Activated CD4-positive, alpha-beta T cell treated with anti-CD3 and anti-CD28 coated beads, Interleukin-2, amount 50 U/mL, for 24 hours (primary cell): ENCODE measurements around the gene QPCTL.
"Not testable (repeated sequence)": the region's sequence is repeated elsewhere in the genome, so short reads cannot be mapped to it uniquely, and the experiment has no call there.

Experiments used
- DNase-seq, 2 donors: peaks; one replicate each; pipeline ENCODE4 v3.0.0-alpha.2; 2020; ENCODE audit warnings: low read depth in 1 of 2, low spot score in 1 of 2

The QPCTL gene

DNA sequence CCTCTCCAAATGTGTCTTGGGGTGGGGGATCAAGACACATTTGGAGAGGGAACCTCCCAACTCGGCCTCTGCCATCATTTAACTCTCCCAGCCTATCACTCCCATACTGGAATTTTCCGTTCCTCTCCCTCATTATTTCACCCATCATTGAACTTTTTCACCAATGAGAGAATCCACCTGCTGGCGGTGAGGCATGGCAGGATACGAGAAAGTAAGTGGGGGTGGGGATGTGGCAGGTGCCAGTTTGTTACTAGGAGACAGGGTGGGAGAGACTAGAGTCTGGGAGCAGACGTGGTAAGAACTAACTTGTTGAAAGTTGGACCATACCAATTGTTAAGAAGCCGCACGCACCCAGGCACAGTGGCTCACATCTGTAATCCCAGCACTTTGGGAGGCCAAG, 17.5 kb upstream of the QPCTL start:
- DNase-seq = no peak

DNA sequence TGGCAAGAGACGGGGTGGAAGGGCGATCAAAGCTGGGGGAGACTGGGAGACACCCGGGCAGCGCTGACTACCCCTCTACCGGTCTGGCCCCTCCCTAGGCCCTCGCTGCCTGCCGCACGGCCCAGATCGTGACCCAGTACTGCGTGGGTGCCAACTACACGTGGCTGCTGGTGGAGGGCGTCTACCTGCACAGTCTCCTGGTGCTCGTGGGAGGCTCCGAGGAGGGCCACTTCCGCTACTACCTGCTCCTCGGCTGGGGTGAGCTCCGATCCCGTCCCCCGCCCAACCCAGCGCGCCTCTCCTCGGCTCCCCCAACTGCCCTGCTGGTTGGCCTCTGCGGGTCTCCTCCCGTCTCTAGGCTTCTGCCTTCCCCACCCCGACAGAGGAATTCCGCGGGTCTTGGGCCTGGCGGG, 15.6 kb upstream of the QPCTL start:
- DNase-seq = no peak

DNA sequence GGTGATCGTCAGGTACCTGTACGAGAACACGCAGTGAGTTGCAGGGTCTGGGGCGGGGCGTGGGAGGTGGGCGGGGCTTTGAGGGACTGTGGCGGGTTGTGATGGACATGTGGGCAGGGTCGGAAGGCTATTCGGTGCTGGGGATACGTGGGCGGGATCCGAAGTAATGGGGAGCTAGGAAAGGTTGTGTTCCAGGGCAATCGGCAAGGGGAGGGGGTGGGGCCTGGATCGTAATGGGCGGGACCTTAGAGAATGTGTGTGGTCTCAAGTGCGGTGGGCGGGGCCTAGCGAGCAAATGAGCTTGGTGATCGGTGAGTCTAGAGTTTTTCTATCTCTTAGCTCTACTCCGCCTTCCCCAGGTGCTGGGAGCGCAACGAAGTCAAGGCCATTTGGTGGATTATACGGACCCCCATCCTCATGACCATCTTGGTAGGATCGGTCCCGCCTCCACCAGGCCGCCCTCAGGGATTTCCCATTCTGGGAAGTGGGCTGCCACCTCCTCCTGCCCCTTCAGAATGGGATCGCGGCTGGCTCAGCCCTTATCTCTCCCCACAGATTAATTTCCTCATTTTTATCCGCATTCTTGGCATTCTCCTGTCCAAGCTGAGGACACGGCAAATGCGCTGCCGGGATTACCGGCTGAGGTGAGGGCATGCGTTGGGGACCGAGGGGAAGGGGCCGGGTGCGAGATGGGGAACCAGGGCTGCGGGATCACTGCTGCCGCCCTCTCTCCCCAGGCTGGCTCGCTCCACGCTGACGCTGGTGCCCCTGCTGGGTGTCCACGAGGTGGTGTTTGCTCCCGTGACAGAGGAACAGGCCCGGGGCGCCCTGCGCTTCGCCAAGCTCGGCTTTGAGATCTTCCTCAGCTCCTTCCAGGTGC, 14.9 kb upstream of the QPCTL start:
- peak; percentile 56 to 73 for DNase-seq

DNA sequence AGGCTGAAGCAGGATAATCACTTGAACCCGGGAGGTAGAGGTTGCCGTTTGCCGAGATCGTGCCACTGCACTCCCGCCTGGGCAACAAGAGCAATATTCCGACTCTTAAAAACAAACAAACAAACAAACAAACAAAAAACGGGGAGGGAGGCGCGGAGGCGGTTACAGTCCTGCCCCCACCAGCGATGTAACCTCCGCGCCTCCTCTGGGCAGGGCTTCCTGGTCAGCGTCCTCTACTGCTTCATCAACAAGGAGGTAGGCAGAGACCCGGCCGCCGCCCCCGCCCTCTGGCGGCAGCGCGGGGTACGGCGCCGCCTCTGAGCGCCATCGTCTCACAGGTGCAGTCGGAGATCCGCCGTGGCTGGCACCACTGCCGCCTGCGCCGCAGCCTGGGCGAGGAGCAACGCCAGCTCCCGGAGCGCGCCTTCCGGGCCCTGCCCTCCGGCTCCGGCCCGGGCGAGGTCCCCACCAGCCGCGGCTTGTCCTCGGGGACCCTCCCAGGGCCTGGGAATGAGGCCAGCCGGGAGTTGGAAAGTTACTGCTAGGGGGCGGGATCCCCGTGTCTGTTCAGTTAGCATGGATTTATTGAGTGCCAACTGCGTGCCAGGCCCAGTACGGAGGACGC, 11.0 kb upstream of the QPCTL start:
- peak; percentile 75 to 77 for DNase-seq

DNA sequence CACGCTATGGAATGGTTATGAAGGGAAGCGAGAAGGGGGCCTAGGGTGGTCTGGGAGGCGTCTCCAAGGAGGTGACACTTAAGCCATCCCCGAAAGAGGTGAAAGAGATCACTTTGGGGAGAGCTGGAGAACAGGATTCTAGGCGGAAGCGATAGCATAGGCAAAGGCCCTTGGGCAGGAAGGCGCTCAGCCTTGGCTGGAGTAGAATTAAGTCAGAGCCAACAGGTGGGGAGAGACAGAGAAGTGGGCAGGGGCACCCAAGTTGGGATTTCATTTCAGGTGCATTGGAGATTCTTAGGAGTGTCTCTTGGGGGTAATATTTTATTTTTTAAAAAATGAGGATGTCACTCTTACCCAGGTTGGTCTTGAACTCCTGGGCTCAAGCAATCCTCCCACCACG, 10.3 kb upstream of the QPCTL start:
- no peak for DNase-seq

DNA sequence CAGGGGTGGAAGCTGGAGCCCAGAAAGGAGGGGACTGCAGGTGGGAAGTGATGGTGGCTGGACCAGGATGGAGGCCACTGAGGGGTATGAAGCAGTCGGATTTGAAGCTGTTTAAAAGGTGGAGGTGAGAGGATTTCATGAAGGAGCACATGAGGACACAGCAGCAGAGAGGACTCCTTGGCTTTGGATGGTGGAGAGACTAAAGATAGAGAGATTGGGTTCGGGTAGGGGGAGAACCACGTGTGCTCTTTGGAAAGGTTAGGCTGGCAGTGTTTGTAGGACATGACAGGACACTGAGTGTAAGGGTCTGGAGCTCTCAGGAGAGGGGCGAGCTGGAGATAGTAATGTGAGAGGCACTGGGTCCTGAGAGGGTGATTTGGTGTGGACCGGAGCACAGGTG, 9.6 kb upstream of the QPCTL start:
- DNase-seq = no peak

DNA sequence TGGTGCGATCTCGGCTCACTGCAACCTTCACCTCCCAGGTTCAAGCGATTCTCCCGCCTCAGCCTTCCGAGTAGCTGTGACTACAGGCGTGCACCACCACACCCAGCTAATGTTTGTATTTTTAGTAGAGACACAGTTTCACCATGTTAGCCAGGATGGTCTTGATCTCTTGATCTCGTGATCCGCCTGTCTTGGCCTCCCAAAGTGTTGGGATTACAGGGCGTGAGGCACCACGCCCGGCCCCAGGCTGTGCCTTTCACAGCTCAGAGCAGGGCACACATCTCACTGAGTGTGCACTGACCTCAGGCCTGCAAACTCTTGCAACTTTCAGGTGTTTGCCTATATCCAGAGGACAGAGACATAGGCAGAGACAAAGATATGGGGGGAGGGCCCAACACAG, 7.4 kb upstream of the QPCTL start:
- DNase-seq = not testable (repeated sequence)

DNA sequence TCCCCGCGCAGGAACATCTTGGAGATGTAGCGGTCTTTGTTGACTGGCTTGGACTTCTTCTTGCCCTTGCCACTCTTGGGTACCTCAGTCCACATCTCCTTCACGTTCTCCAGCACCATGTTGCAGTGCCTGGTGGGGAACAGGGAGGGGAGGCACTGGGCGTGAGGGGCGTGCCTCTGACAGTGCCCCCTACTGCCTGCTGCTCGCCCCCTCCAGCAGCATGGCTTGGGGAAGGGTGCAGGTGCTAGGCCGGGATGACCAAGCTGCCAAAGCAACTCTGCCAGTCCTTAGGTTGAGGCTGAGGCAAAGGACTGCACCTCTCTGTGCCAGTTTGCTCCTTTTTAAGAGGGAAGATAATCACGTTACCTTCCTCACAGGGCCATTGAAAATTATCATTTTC, 4.9 kb upstream of the QPCTL start:
- no peak for DNase-seq

DNA sequence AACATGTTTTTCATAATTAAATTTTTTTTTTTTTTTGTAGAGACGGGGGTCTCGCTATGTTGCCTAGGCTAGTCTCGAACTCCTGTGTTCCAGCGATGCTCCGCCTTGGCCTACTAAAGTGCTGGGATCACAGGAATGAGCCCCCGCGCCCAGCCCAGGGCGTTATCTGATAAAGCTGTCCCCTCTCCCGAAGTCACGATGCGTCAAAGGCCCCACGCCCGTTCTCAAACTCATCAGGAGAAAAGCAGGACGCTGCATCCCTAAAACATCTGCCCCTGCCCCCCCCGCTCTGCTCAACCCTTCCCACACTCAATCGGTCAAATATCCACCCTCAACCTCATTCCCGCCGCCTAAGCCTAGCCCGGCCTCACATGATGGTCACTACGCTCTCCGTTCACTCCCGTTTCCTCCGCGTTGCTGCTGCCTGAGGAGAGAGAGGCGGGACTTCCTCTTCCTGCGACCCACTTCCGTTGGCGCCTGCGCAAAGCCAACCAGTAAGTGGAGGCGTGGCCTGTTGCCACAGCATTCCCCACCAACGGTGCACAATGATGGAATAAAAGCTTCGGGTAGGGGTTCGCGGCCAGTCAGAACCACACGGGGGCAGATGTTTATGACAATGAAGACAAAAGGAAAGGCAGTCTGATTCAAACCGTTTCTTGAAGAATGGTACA, 815 bp upstream of the QPCTL start, which contains the start of gene SNRPD2:
Gene SNRPD2 (minus strand): TSS at position 438 of the 671 bp plus-strand sequence. CDS start 65 bp downstream, at position 373.
- peak in 1 of 2 donors; percentile 93 for DNase-seq

DNA sequence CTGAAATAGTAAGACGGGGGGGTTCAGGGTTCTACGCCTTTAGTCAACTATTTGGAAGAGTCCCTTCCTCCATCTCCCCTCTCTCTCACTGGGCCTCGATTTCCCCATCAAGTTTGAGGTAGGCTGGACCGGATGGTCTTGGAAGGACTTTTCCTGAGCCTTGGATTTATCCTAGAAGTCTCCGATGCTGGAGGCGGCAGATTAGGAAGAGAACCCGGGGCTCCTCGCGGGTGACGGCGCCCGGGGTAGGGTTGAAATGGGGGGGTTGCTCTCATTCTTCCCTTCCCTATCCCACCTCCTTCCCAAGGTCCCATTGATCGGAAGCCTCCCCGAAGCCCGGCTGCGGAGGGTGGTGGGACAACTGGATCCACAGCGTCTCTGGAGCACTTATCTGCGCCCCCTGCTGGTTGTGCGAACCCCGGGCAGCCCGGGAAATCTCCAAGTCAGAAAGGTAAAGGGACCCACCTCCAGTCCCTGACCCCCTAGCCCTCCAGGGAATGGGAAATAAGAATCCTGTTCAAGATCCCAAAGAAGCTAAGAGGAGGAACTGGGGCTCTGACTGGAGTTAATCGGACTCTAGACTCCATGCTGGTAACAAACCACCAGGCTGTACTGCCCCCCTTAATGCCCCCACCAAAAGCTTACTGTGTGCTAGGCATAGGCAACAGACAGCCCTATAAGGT, 781 bp downstream of the QPCTL start:
- DNase-seq = peak; percentile 66 to 68

DNA sequence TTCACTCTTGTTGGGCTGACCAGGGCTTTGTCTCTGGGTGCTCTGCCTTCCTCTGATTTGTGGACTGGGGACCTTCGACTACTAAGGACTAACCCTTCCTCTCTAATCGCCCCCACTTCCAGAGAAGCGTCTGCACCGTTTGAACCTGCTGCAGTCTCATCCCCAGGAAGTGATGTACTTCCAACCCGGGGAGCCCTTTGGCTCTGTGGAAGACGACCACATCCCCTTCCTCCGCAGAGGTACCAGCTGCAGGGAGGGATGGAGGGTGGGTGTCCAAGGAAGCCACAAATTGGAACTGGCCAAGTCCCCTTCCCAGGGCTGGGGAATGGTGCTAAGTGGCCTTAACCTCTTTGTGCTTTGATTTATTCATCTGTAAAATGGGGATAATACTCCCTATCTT, 9.2 kb downstream of the QPCTL start:
- no peak for DNase-seq

DNA sequence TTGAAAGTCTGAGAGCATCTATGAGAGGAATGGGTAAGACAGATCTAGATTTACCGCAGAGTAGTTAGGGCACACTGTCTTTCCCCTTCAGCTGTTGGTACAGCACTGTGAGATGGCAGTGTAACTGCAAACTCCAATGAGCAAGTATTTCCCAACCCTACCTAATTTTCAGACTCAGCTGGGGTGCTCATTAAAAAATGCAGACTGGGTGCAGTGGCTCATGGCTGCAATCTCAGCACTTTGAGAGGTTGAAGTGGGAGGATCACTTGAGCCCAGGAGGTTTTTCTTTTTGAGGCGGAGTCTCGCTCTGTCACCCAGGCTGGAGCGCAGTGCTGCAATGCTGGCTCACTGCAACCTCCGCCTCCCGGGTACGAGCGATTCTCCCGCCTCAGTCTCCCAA, 12.6 kb downstream of the QPCTL start:
- no peak for DNase-seq

DNA sequence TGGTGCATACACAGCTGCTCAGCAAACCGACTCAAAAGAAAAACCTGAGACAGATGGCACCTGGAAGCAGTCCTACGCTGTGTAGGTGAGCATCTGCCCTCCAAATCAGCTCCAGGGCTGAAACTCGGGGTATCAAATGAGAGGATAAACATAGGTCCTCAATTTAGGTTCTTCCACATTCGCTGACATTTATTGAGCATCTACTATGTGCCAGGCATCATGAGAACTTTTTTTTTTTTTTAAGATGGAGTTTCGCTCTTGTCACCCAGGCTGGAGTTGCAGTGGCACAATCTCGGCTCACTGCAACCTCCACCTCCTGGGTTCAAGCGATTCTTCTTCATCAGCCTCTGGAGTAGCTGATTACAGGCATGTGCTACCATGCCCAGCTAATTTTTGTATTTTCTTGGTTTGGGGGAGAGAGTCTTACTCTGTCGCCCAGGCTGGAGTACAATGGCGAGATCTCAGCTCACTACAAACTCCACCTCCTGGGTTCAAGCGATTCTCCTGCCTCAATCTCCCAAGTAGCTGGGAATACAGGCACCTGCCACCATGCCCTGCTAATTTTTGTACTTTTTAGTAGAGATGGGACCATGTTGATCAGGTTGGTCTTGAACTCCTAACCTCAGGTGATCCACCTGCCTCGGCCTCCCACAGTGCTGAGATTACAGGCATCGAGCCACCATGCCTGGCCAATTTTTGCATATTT, 13.4 kb downstream of the QPCTL start:
- no peak for DNase-seq

DNA sequence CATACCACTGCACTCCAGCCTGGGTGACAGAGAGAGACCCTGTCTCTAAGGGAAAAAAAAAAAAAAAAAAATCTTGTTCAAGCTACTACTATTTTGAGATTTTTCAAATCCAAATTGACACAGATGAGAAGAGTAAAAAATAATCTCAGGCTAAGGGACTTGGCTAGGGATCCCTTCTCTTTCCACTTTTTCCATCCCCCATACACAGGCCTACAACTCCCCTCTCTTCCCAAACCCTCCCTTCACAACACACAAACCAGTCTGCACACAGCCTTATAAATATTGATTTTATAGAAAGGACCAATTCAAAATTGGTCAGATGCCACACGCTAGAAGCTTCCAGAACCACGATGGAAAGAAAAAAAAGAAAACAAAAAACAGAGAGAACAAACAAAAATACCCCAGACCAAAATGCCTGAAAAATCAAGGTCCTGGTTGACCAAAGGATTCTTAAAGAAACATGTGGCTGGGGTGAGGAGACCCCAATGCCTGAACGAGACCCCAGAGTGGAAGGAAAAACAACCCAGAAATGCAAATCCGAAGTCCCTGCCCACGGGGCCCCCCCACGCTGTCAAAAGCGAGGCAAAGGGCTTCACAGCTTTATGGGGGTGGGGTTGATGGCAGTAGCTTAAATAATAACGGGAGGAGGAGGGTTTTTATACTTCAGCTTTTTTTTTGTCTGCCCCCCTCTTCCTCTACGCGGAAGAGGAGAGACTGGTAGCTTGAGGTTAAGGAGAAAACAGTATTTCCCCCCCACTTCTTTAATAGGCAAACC, 18.1 kb downstream of the QPCTL start:
- no peak for DNase-seq

DNA sequence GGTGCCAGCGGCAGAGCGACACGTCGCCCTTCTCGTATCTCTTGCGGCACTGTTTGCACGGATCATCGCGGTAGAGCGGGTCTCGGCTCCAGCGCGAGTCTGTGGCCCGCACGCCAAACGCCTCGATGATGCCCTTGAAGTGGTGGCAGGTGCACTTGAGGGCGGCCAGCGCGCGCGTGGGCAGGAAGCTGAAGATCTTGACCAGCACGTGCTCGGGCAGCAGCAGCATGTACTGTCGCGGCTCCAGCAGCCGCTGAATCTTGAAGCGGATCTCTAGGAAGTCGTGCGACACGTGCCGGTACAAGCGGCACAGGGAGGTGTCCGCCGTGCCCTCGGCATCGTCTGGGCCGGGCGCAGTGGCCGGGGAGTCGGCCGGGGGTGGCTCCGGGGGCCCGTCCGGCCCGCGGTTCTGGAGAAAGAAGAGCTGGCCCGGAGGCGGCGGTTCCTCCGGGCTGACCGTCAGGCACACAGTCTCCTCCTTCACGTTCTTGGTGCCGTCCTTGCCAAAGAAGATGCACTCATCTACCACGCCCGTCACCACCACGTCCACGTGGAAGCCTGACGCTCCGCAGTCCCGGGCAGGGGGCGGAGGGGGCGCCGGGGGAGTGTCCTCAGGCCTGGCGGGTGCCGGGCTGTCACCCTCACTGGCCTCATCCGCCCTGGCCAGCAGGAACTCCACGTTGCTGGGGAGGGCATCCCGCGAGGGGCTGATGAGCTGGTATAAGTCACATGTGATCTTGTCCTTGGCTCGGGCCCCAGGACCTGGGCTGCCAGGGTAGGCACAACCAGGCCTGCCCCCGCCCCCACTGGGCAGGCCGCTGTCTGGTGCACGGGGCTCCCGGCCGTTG, 19.6 kb downstream of the QPCTL start:
- DNase-seq = no peak

DNA sequence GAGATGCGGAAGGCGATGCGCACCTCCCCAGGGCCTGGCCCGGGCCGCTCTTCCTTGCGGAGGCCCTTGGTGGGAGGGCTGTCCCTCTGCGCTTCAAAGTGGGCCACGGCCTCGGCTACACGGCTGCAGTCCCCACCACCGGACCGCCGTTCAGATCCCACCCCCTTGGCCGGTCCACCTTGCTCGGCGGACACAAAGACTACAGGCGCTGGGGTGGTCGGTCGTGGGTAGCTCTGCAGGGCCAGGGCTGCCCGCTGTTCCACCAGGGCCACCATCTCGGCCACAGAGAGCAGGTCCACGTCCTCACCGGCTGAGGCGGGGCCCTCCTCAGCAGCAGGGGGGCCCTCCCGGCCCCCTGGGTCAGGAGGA, 20.2 kb downstream of the QPCTL start:
- DNase-seq = no peak

DNA sequence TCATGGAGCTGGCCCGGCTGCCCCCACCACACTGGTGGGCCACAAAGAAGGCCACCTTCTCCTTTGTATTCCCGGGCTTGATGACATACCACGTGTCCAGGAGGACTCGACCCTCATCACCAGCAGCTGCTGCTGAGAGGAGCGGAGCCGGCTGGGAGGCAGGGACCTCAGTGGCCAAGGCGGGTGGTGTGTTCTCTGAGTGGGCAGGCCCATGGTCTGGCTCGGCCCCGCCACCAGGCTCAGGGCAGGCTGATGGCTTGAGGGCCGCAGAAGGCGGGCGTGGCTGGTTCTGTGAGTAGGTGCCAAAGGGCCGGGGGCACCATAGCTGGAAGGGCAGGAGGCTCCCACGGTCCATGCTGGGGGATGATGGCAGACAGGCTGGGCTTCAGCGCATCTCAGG, 20.7 kb downstream of the QPCTL start:
- DNase-seq = no peak

DNA sequence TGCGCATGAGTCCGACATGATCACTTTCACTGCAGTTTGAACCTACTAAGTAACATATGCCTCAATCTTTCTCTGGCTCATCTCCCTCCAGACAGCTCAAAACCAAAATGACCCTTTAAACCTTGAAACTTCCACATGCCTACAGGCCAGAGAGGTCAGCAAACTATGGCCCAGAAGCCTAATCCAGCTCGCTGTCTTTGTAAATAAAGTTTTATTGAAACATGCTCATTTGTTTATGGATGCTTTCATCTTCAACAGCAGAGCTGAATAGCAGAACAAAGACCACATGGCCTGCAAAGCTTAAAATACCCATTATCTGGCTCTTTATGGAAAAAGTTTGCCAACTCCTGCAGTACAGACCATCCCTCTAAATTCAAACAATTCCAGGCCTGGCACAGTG, 22.7 kb downstream of the QPCTL start:
- DNase-seq = no peak
